HCT116 (cell line): ENCODE data around the gene C19orf38. TPM values are rescaled to one million over a fixed set of nuclear protein-coding genes. Genes with fewer than 3 reads are reported as not detected.

Experiments
- ATAC-seq: fragments of 200-7000 bp; cut with Tn5 transposase; 2 replicates; pipeline ENCODE4 v1.9.1; 2020; ENCODE audit warnings: mild to moderate bottlenecking, moderate library complexity
- BruUV-seq: library from RNA; stranded (reverse); fragments of 400-500 nt; replicated peaks from 2 replicates; lab custom pipeline; 2021; lab: Mats Ljungman, UMichigan
- CTCF ChIA-PET: fragments of 300-600 bp; sonication (Branson Sonifier 250); formaldehyde crosslinking; loops from one replicate; lab custom pipeline; 2021; ENCODE audit warnings: antibody characterized with exemption; lab: Charles Lee
- POLR2A ChIA-PET: fragments of 300-600, 350-600 bp; sonication (Branson Sonifier 250); formaldehyde crosslinking; loops from one replicate; lab custom pipeline; 2021; ENCODE audit warnings: antibody characterized with exemption; lab: Charles Lee
- RAD21 ChIA-PET, 2 experiments: fragments of 300-600 bp; sonication (Branson Sonifier 250); formaldehyde crosslinking; loops; one replicate each; lab custom pipeline; 2023; ENCODE audit warnings: low total read pairs in 2 of 2; ENCODE audit not compliant: uncharacterized antibody in 2 of 2, unreplicated experiment in 2 of 2, low non-redundant PET in 1 of 2; lab: Charles Lee
- DNase-seq: peaks from one replicate; pipeline ENCODE4 v3.0.0-alpha.2; 2010; ENCODE audit warnings: low read depth, low spot score
- H2AFZ ChIP-seq: fragments of 200-600 bp; shearing (Covaris generic), sonication (generic); 2 replicates; pipeline ENCODE4 v1.6.1; 2017; ENCODE audit warnings: low read depth, mixed run types, mixed read lengths, antibody characterized with exemption, low read length; ENCODE audit not compliant: poor library complexity, severe bottlenecking
- H3K27ac ChIP-seq: 2 replicates; pipeline ENCODE4 v1.5.1; 2012; ENCODE audit warnings: low read depth, low read length
- H3K27me3 ChIP-seq: fragments of 200-600 bp; sonication (generic); 2 replicates; pipeline ENCODE4 v1.6.1; 2016; ENCODE audit warnings: mixed run types, low read length, mixed read lengths; ENCODE audit not compliant: insufficient read depth
- H3K36me3 ChIP-seq, 2 experiments: fragments of 200-500 bp in 1 of 2; fragments of 200-600 bp in 1 of 2; sonication (Bioruptor generic) in 1 of 2; sonication (generic) in 1 of 2; 2 replicates each; pipeline versions ENCODE4 v1.5.1 to v1.6.1; 2014 to 2016; ENCODE audit warnings: low read length in 2 of 2, inconsistent platforms in 1 of 2, mixed read lengths in 1 of 2, mixed run types in 1 of 2; ENCODE audit not compliant: insufficient read depth in 2 of 2, control insufficient read depth in 1 of 2
- H3K4me1 ChIP-seq, 2 experiments: fragments of 200-600 bp in 1 of 2; sonication (generic) in 1 of 2; 2 replicates each; pipeline versions ENCODE4 v1.5.1 to v1.6.1; 2012 to 2017; ENCODE audit warnings: low read length in 2 of 2, inconsistent platforms in 1 of 2, mild to moderate bottlenecking in 1 of 2, mixed read lengths in 1 of 2, mixed run types in 1 of 2, moderate library complexity in 1 of 2; ENCODE audit not compliant: insufficient read depth in 2 of 2, control insufficient read depth in 1 of 2
- H3K4me2 ChIP-seq: fragments of 200-600 bp; sonication (generic); 2 replicates; pipeline ENCODE4 v1.6.1; 2017; ENCODE audit warnings: mixed run types, low read length, mixed read lengths
- H3K4me3 ChIP-seq, 2 experiments: fragments of 200-600 bp in 1 of 2; sonication (generic) in 1 of 2; replicated peaks in 1 of 2; 2 replicates each; pipeline ENCODE4 v1.5.1; 2011 to 2016; ENCODE audit warnings: low read length in 2 of 2, control low read depth in 1 of 2, low read depth in 1 of 2, mild to moderate bottlenecking in 1 of 2, mixed read lengths in 1 of 2, mixed run types in 1 of 2
- H3K79me2 ChIP-seq: fragments of 200-600 bp; sonication (generic); 2 replicates; pipeline ENCODE4 v1.6.1; 2017; ENCODE audit warnings: mild to moderate bottlenecking, mixed run types, low read length, moderate library complexity, mixed read lengths; ENCODE audit not compliant: insufficient read depth
- H3K9ac ChIP-seq: fragments of 200-600 bp; sonication (generic); 2 replicates; pipeline ENCODE4 v1.6.1; 2016; ENCODE audit warnings: low read length, mixed read lengths
- H3K9me2 ChIP-seq: fragments of 200-600 bp; sonication (generic), shearing (Covaris generic); 2 replicates; pipeline ENCODE4 v1.6.1; 2017; ENCODE audit warnings: mixed run types, mild to moderate bottlenecking, moderate library complexity; ENCODE audit not compliant: insufficient read depth
- H3K9me3 ChIP-seq, 2 experiments: fragments of 200-500 bp in 1 of 2; fragments of 200-600 bp in 1 of 2; sonication (Bioruptor generic) in 1 of 2; sonication (generic) in 1 of 2; 2 replicates each; pipeline ENCODE4 v1.6.1; 2014 to 2017; ENCODE audit warnings: low read length in 2 of 2, mixed read lengths in 2 of 2, inconsistent platforms in 1 of 2, low read depth in 1 of 2, mild to moderate bottlenecking in 1 of 2, mixed run types in 1 of 2, moderate library complexity in 1 of 2; ENCODE audit not compliant: control insufficient read depth in 1 of 2, insufficient read depth in 1 of 2
- H4K20me1 ChIP-seq: fragments of 200-600 bp; sonication (generic), shearing (Covaris generic); 2 replicates; pipeline ENCODE4 v1.6.1; 2017; ENCODE audit warnings: mixed run types, mild to moderate bottlenecking, moderate library complexity; ENCODE audit not compliant: insufficient read depth
- CBX3 ChIP-seq: IDR thresholded peaks from 2 replicates; pipeline ENCODE4 v1.6.1; 2012; ENCODE audit warnings: low read depth
- CEBPB ChIP-seq: IDR thresholded peaks from 2 replicates; pipeline ENCODE4 v1.6.1; 2012; ENCODE audit warnings: low read depth
- EGR1 ChIP-seq: IDR thresholded peaks from 2 replicates; pipeline ENCODE4 v1.6.1; 2012; ENCODE audit warnings: low read depth
- ELF1 ChIP-seq: IDR thresholded peaks from 2 replicates; pipeline ENCODE4 v1.6.1; 2012; ENCODE audit warnings: low read depth, borderline replicate concordance
- EZH2 ChIP-seq: fragments of 200-600 bp; sonication (generic); IDR thresholded peaks from 2 replicates; pipeline ENCODE4 v1.6.1; 2017; ENCODE audit warnings: antibody characterized with exemption, mixed run types
- EZH2phosphoT487 ChIP-seq: fragments of 200-600 bp; IDR thresholded peaks from 2 replicates; pipeline ENCODE4 v1.6.1; 2018; ENCODE audit warnings: antibody characterized with exemption, borderline replicate concordance
- JUND ChIP-seq: IDR thresholded peaks from 2 replicates; pipeline ENCODE4 v1.6.1; 2012
- POLR2A ChIP-seq: IDR thresholded peaks from 2 replicates; pipeline ENCODE4 v1.7.0; 2011; ENCODE audit warnings: borderline replicate concordance; ENCODE audit not compliant: insufficient read depth, insufficient read length; ENCODE audit errors: extremely low read depth
- POLR2AphosphoS5 ChIP-seq: IDR thresholded peaks from 2 replicates; pipeline ENCODE4 v1.6.1; 2011; ENCODE audit warnings: mild to moderate bottlenecking, low read depth, low read length, moderate library complexity
- RAD21 ChIP-seq: IDR thresholded peaks from 2 replicates; pipeline ENCODE4 v1.6.1; 2012; ENCODE audit warnings: low read depth, mild to moderate bottlenecking
- SIN3A ChIP-seq: IDR thresholded peaks from 2 replicates; pipeline ENCODE4 v1.6.1; 2012; ENCODE audit warnings: low read depth
- SP1 ChIP-seq: IDR thresholded peaks from 2 replicates; pipeline ENCODE4 v1.6.1; 2012; ENCODE audit warnings: low read depth
- SRF ChIP-seq: IDR thresholded peaks from 2 replicates; pipeline ENCODE4 v1.6.1; 2012; ENCODE audit warnings: low read depth
- YY1 ChIP-seq: IDR thresholded peaks from 2 replicates; pipeline ENCODE4 v1.6.1; 2011; ENCODE audit warnings: low read length, low read depth, moderate library complexity, mild to moderate bottlenecking; ENCODE audit not compliant: insufficient replicate concordance; ENCODE audit errors: extremely low read depth
- intact Hi-C: fragments of 100-400 bp; cut with micrococcal nuclease; formaldehyde crosslinking; loops from 2 replicates; pipeline ENCODE4 v1.10.0; 2022
- total RNA-seq: library from RNA; stranded (reverse); gene quantifications from one replicate; pipeline ENCODE4 v1.2.1, GENCODE V29; 2021; ENCODE audit not compliant: unreplicated experiment
- TF ChIP-seq, protein P1 (sequence below): IDR thresholded peaks from 2 replicates; pipeline ENCODE4 v1.6.1; 2012
- TF ChIP-seq, protein P2 (sequence below): IDR thresholded peaks from 2 replicates; pipeline ENCODE4 v1.6.1; 2012
- TF ChIP-seq, protein P3 (sequence below): IDR thresholded peaks from 2 replicates; pipeline ENCODE4 v1.6.1; 2011; ENCODE audit warnings: mild to moderate bottlenecking, low read length, moderate library complexity; ENCODE audit not compliant: insufficient replicate concordance; ENCODE audit errors: extremely low read depth
- TF ChIP-seq, protein P4 (sequence below): IDR thresholded peaks from 2 replicates; pipeline ENCODE4 v1.6.1; 2012; ENCODE audit warnings: low read depth

Gene C19orf38
- total RNA-seq, 1 experiment from 2014 or later = 0.74 TPM

DNA sequence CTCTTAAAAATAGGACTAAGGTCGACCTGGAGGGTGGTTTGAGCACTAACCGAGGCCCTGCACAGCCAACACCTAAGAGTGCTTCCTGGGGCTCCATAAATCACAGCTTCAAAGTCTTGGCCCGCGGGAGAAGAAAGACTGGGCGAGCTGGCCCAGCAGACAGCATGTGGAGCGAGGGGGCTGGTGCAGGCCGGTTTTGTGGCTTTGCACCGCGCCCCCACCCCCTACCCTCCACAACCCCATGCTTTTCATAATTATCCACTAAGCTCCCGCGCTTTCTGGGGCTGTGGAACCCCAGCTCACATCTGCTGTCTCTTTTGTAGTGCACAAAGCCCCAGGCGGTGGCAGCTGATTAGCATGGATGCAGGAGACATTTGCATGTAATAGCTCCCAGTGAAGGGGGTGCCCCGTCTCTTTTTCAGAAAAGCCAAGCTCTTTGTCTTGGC lies 40.2 kb downstream of the C19orf38 start:
- H3K4me1 ChIP-seq = peaks cover 22 to 51% of the 10 kb centered on the region in 2 experiments
- no peak overlapping the region for H2AFZ ChIP-seq
- CTCF ChIA-PET = interaction anchor here (1.4 kb wide), 1 partner anchor 24 kb away, joined by 3 read pairs; no protein-coding TSS in a partner anchor
- no peak for TF ChIP-seq CEBPB
- no peak for TF ChIP-seq ELF1
- TF ChIP-seq JUND = no peak
- no peak for TF ChIP-seq EZH2phosphoT487
- TF ChIP-seq POLR2AphosphoS5 = no peak
- no peak for TF ChIP-seq CBX3
- no peak for TF ChIP-seq SRF
- TF ChIP-seq, protein P1, sequence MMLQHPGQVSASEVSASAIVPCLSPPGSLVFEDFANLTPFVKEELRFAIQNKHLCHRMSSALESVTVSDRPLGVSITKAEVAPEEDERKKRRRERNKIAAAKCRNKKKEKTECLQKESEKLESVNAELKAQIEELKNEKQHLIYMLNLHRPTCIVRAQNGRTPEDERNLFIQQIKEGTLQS = no peak
- TF ChIP-seq, protein P2, sequence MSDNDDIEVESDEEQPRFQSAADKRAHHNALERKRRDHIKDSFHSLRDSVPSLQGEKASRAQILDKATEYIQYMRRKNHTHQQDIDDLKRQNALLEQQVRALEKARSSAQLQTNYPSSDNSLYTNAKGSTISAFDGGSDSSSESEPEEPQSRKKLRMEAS = no peak
- TF ChIP-seq YY1 = no peak
- TF ChIP-seq, protein P3, sequence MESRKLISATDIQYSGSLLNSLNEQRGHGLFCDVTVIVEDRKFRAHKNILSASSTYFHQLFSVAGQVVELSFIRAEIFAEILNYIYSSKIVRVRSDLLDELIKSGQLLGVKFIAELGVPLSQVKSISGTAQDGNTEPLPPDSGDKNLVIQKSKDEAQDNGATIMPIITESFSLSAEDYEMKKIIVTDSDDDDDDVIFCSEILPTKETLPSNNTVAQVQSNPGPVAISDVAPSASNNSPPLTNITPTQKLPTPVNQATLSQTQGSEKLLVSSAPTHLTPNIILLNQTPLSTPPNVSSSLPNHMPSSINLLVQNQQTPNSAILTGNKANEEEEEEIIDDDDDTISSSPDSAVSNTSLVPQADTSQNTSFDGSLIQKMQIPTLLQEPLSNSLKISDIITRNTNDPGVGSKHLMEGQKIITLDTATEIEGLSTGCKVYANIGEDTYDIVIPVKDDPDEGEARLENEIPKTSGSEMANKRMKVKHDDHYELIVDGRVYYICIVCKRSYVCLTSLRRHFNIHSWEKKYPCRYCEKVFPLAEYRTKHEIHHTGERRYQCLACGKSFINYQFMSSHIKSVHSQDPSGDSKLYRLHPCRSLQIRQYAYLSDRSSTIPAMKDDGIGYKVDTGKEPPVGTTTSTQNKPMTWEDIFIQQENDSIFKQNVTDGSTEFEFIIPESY = no peak
- no peak for TF ChIP-seq SP1
- no peak for TF ChIP-seq SIN3A
- no peak for TF ChIP-seq EGR1
- TF ChIP-seq, protein P4, sequence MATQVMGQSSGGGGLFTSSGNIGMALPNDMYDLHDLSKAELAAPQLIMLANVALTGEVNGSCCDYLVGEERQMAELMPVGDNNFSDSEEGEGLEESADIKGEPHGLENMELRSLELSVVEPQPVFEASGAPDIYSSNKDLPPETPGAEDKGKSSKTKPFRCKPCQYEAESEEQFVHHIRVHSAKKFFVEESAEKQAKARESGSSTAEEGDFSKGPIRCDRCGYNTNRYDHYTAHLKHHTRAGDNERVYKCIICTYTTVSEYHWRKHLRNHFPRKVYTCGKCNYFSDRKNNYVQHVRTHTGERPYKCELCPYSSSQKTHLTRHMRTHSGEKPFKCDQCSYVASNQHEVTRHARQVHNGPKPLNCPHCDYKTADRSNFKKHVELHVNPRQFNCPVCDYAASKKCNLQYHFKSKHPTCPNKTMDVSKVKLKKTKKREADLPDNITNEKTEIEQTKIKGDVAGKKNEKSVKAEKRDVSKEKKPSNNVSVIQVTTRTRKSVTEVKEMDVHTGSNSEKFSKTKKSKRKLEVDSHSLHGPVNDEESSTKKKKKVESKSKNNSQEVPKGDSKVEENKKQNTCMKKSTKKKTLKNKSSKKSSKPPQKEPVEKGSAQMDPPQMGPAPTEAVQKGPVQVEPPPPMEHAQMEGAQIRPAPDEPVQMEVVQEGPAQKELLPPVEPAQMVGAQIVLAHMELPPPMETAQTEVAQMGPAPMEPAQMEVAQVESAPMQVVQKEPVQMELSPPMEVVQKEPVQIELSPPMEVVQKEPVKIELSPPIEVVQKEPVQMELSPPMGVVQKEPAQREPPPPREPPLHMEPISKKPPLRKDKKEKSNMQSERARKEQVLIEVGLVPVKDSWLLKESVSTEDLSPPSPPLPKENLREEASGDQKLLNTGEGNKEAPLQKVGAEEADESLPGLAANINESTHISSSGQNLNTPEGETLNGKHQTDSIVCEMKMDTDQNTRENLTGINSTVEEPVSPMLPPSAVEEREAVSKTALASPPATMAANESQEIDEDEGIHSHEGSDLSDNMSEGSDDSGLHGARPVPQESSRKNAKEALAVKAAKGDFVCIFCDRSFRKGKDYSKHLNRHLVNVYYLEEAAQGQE = no peak
- TF ChIP-seq POLR2A = no peak
- no peak for TF ChIP-seq EZH2
- TF ChIP-seq RAD21 = no peak
- no peaks in the 10 kb centered on the region for H3K27me3 ChIP-seq
- H3K9me3 ChIP-seq = no peaks in the 10 kb centered on the region
- intact Hi-C loops = no loop called here
- DNase-seq (no peak), ATAC-seq (no peak)
- H3K9me2 ChIP-seq = no peaks in the 10 kb centered on the region
- no TSS peak for BruUV-seq
- no peak overlapping the region for H3K4me3 ChIP-seq
- H3K36me3 ChIP-seq = no peaks in the 10 kb centered on the region
- peaks cover 5% of the 10 kb centered on the region; the same call in 1 of the 2 replicates for H4K20me1 ChIP-seq
- no peak overlapping the region for H3K9ac ChIP-seq
- H3K27ac ChIP-seq = no peak overlapping the region
- no peak overlapping the region for H3K4me2 ChIP-seq
- POLR2A ChIA-PET = no interaction called here
- peaks cover 90% of the 10 kb centered on the region for H3K79me2 ChIP-seq
- RAD21 ChIA-PET = no interaction called here
